ENCODE data around the gene KRT8.

DNA sequence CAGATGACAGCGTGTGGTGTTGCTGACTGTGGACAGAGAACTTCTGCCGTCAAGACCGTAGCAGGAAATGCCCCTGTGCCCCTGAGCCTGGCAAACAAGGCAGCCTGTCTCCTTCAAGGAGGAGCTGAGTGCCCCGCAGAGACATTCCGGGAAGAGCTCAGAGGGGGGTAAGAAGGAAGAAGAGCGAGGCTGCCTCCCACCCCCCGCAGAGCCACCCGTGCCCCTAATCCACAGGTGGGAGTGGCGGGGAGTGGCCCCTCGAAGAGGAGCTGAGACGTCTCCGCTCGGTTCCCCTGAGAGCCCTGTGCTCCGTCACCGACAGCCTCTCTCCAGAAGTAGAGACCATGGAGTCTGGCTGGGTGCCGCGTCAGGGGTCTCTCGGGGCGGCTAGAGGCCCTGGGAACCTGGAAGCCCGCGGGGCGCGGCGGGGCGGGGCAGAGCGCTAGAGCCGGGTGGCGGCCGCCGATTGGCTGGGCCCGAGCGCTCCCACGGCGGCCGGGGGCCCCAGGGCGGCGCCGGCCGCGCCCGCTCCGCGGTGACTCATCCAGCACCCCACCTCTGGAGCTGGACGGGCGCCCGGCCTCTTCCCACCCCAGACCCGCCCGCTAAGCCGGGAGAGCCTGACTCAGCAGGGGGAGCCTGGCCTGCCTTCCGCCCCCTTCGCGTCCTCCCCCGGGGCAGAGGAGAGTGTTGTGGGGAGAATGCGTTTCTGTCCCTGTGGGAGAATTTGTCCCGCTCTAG is 30.9 kb downstream of the KRT8 start:
- TF ChIP-seq, protein P1, sequence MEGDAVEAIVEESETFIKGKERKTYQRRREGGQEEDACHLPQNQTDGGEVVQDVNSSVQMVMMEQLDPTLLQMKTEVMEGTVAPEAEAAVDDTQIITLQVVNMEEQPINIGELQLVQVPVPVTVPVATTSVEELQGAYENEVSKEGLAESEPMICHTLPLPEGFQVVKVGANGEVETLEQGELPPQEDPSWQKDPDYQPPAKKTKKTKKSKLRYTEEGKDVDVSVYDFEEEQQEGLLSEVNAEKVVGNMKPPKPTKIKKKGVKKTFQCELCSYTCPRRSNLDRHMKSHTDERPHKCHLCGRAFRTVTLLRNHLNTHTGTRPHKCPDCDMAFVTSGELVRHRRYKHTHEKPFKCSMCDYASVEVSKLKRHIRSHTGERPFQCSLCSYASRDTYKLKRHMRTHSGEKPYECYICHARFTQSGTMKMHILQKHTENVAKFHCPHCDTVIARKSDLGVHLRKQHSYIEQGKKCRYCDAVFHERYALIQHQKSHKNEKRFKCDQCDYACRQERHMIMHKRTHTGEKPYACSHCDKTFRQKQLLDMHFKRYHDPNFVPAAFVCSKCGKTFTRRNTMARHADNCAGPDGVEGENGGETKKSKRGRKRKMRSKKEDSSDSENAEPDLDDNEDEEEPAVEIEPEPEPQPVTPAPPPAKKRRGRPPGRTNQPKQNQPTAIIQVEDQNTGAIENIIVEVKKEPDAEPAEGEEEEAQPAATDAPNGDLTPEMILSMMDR (IDR thresholded peaks at IDR 0.05; ENCODE audit: insufficient read depth, low read depth, low read length), result no peak
- no peak for TF ChIP-seq EZH2 (IDR thresholded peaks at IDR 0.05; ENCODE audit: insufficient read depth, low read length)
